WTC11 (cell line): Measurements from ENCODE around the gene PDLIM1.

Source experiments
- MYBL2 ChIP-seq: sonication (generic); formaldehyde crosslinking; IDR thresholded peaks from 2 replicates; pipeline ENCODE4 v1.8.1; 2023; ENCODE audit warnings: mild to moderate bottlenecking, moderate library complexity, missing genetic modification reagents
- ZNF416 ChIP-seq: fragments of 250-450 bp; sonication (Bioruptor Pico); IDR thresholded peaks from 2 replicates; pipeline ENCODE4 v1.9.0; 2021; ENCODE audit warnings: mild to moderate bottlenecking, inconsistent platforms
- TF ChIP-seq, protein P1 (sequence below): fragments of 200-600 bp; IDR thresholded peaks from 2 replicates; pipeline ENCODE4 v1.8.0; 2022; ENCODE audit warnings: antibody characterized with exemption

DNA sequence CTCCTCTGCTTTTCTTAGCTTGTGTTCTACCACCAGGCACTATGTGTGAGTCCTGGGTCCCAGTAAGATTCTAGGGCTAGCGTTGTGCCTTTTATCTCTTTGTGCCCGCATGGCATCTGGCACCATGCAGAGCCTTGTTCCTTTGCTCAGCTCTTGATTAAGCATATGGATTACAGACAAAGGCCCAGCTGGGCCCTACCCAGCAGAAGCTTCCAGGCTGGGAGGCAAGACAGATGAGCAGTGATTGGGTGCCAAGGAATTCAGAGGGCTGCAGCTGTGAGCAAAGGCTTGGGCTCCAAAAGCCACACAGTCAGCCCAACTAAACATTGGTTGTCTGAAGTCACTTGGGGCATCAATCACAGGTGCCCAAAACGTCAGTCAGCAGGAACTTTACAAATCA lies 94.8 kb downstream of the PDLIM1 start:
- TF ChIP-seq ZNF416 (CRISPR knock-in tag) (no peak), MYBL2 (CRISPR knock-in tag) (no peak)
- TF ChIP-seq, protein P1, sequence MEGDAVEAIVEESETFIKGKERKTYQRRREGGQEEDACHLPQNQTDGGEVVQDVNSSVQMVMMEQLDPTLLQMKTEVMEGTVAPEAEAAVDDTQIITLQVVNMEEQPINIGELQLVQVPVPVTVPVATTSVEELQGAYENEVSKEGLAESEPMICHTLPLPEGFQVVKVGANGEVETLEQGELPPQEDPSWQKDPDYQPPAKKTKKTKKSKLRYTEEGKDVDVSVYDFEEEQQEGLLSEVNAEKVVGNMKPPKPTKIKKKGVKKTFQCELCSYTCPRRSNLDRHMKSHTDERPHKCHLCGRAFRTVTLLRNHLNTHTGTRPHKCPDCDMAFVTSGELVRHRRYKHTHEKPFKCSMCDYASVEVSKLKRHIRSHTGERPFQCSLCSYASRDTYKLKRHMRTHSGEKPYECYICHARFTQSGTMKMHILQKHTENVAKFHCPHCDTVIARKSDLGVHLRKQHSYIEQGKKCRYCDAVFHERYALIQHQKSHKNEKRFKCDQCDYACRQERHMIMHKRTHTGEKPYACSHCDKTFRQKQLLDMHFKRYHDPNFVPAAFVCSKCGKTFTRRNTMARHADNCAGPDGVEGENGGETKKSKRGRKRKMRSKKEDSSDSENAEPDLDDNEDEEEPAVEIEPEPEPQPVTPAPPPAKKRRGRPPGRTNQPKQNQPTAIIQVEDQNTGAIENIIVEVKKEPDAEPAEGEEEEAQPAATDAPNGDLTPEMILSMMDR, result no peak
